Stimulated activated CD4-positive, alpha-beta T cell treated with anti-CD3 and anti-CD28 coated beads, Interleukin-2, amount 100 ng/mL, for 4 hours (primary cell): ENCODE results near the gene TAF15.

Source experiments
- DNase-seq: peaks from one replicate; pipeline ENCODE4 v3.0.0-alpha.2; 2020; ENCODE audit warnings: low read depth

Gene TAF15

DNA sequence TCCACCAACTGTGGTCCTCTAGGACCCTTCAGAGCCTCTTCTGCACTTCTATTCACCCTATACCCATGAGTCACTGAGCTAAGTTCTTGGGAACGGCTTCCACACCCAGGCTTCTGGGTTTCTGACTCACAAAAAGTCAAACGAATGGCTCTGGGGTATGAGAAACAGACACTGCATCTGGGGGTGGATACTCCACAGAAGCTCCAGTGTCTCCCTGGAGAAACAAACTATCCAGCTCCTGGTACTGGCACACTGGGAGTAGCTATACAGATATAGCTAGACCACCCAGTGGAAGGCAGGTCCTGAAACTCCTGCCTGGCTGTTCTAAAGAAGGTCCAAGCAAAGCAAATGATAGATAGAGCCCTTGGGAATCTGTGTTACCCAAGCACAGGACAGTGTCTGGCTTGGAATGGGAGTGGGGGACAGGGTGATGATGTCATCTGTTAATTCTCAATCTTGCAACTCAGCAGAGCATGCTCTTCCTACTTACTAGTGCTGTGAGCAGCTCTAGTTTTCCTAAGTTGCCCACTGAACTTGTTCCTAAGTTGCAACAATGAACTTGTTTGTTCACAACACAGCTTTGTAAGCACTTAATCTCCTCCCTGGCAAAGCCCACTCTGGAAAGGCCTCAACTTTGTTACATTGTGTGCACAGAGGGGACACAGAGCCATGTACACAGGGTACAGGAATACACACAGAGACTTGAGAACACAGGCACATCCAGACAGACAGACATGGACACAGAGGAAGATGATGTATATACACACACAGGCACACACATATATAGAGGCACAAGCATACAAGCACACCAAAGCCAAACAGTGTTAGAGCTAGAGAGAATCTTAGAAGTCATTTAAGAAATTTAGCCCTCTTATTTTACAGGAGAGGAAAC, 20.6 kb upstream of the TAF15 start:
- DNase-seq: no peak

- no peak for DNase-seq
Measured at GRCh38 chr17:35790841-35791240, 18.4 kb upstream of the TAF15 start.

DNA sequence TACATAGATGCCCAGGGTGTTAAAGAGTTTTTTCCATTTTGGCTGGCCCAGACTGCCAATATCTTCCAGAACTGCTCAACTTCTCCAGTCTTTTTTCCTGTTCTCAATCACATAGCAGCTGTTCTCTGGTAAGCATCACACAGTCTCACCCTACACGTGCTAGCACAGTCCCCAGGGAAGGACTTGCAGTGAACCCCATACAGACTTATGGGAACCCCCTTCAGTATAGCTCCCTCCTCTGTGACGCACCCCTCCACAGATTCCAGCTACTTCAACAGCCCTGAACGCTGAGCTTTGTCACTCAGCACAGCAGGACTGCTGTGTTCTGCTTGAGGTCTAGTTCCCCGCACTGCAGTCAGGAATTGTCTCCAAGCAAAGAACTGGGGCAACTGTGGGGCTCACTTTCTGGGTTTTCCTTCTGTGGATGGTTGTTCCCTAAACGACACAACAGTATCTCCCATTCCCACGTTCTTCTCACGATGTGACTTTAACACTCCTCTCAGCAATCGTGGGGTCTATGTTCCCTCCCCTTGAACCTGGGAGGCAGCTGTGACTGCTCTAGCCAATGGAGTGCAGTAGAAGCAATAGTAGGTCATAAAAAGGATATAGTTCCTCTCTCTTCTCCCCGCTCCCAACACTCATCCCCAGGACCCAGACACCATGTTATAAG, 17.5 kb upstream of the TAF15 start:
- DNase-seq: no peak

GRCh38 chr17:35793257-35793656, 16.0 kb upstream of the TAF15 start:
- no peak for DNase-seq

DNA sequence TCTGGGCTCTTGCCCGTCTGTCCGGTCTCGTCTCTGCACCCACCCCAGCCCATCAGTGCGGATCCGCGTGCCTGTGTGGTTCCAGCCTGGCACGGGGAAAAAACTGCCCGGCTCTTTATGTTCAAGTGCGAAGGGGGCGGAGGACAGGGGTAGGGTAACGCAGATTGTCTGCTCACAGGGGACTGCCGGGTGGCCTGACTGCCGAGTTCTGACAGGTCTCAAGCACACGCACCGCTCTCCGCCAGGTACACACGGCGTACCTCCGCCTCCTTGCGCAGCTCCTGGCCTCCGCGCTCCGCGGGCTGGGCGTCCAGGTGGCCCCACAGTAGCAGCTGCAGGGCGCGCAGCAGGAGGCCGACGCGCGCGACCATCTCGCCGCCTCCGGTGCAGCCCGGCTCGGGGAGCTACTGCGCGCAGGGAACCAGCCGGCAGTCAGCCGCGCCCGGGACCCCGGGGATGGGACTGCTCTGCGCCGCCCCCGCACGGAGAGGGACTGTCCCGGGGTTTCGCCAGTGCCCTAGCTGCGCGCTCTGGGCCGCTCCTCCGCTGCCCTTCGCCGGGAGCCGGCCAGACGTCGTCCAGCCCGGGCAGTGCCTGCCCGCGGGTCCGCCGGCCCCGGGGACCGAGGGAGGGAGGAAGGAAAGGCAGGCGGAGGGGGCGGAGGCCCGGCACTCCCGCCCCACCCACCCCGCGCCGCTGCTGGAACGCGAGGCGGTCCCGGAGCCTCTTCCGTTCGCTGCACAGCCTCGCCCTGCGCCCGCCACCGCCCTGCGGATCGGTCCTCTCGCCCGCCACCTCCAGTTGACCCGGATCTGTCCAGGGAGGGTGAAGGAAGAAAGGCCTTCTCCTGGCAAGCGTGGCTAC, 14.0 kb upstream of the TAF15 start, which contains the start of gene MMP28:
MMP28 (minus strand) TSS at position 635 of the 864 bp plus-strand sequence; CDS start at position 371, 264 bp downstream.
- no peak for DNase-seq

- no peak for DNase-seq
Measured at GRCh38 chr17:35795871-35796265, 13.4 kb upstream of the TAF15 start.

DNA sequence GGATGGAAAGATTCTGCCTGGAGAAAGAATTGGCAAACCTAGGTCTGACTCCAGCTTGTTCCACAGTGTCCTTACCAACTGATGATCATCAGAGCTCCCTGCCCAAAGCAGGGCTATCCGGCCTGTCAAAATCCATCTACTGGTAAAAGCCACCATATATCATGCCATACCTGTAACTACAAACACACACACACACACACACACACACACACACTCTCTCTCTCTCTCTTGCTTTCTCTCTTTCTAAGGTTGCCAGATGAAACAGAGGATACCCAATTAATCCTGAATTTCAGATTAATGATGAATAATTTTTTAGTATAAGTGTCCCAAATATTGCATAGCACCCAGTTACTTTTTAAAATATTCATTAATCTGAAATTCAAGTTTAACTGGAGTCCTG, 12.3 kb upstream of the TAF15 start:
- no peak for DNase-seq

DNA sequence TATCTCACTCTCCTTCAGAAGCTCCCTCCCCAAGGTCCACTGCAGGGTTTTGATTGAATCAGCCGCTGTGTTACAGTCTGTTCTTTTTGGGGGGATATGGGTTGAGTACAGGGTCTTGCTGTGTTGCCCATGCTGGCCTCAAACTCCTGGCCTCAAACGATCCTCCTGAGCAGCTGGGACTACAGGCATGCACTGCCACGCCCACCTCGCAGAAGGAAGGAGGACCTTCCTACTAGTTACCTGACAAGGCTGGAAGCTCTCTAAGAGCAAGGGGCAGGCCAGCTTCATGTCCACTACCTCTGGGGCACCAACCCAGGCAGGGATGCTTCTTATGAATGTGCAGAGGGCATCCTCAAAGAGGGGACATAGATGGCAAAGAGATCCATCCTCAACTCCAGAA, 11.9 kb upstream of the TAF15 start:
- DNase-seq: no peak

- no peak for DNase-seq
Measured at GRCh38 chr17:35797918-35798317, 11.4 kb upstream of the TAF15 start.

- DNase-seq: no peak
Measured at GRCh38 chr17:35799942-35800341, 9.3 kb upstream of the TAF15 start.

- DNase-seq: no peak
Measured at GRCh38 chr17:35801583-35802224, 7.6 kb upstream of the TAF15 start.

DNA sequence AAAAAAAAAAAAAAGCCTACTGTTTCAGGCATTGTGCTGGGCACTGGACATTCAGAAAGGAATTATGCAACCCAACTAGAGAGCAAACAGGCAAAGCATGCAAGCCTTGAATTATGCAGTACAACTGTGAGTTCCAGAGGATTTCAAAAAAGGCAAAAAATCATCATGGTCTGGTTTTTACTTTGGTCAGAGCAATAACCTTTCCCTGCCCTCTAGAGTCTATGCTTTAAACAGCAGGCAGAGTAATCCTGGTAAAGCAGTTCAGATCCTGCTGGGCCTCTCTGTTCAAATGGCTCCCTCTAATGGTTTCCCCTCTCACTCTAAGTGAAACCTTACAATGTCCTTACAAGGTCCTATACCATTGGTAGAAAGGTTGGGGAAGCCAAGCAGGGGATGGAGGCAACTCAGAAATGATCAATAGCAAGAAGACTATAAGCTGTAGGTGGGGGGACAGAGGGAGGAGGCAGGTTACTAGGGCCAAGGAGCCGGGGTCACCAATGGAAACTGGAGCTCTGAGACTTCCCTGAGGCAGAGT, 4.6 kb upstream of the TAF15 start:
- DNase-seq: no peak

DNA sequence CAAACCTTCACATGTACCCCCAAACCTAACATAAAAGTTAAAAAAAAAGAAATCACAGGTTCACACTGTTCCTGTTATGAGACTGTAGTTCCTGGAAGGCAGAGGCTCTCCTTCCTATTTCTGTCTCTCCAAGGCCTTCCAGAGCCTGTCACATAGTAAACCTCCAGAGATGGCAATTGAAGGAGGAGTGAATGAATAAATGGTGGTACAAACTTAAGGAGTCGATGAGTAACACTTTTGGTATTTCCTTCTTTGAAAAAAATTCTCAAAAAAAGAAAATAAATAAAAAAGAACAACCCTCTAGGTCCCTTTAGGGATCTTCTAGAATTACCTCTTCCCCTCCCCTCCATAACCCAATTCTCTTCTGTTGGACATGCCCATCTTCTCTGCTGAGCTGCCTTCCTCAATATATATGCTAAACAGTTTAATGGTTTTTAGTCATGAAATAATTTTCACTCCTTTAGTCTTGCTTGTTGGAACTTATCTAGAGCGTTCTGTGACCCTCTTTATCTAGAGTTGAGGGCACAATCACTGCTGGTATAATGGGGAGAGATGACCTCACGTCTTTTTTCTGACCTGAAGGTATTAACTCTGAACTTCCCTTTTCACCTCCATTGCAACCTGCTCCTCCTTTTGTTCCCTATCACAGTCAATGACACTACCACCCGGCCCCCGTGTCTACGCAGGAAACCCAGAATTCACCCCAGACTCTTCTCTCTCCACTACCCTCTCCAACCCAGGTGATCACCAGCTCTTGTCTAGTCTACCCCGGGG, 1.7 kb upstream of the TAF15 start:
- DNase-seq: no peak

DNA sequence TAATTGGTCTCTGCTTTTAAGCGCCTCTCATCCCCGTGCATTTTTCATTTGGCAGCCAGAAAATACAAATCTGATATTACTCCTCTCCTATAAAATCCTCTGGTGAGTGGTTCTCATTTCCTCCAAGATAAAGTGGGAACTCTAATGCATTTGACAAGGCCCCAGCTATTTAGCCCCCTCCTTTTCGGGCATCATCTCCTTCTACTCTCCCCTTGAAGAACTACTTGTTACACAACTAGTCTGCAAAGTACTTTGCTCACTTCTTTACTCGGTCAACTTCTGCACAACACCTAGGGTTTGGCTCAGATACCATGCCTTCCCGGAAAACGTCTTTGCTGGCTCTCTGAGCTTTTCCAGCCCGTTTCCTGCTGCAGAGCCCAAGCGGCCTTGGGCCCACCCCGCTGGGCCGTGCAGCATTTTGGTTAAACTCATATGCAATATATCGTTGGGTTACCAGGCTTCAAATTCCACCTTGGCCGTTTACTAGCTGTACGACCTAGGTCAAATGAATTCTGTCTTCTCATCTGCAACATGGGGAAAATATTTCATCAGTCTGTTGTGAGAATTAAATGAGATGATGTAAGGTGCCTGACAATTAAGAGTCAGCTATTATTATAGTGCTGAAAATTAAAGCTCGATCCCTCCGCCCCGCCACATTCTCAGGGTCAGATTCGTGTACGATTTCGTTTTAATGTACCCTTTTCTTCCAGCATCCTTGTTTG, 883 bp upstream of the TAF15 start:
- DNase-seq: no peak

- DNase-seq: no peak
Measured at GRCh38 chr17:35809855-35810461, 674 bp downstream of the TAF15 start.

- no peak for DNase-seq
Measured at GRCh38 chr17:35811759-35812158, 2.5 kb downstream of the TAF15 start.

DNA sequence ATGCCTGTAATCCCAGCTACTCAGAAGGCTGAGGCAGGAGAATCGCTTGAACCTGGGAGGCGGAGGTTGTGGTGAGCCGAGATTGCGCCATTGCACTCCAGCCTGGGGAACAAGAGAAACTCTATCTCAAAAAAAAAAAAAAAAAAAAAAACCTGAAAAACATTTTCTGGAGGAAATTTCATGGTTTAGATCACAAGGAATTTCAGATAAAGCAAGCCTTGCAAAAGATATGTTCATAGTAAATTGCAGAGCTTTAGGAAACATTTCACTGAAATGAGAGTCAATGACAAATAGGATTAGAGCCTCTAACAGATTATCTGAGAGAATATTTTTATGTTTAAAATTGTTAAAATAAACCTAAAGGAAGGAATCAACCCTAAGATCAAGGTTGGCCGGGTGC, 3.2 kb downstream of the TAF15 start:
- DNase-seq: no peak

DNA sequence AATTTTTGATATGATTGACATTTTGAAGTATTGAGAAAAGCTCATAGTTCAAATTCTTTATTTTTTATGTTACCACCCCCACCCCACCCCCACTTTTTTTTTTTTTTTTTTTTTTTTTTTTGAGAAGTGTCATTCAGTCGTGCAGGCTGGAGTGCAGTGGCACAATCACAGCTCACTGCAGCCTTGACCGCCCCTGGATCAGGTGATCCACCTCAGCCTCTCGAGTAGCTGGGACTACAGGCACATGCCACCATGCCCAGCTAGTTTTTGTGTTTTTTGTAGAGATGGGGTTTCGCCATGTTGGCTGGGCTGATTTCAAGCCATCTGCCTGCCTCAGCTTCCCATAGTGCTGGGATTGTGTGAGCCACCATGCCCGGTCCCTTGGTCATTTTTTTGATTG, 7.4 kb downstream of the TAF15 start:
- no peak for DNase-seq

GRCh38 chr17:35817196-35817595, 7.9 kb downstream of the TAF15 start:
- no peak for DNase-seq

DNA sequence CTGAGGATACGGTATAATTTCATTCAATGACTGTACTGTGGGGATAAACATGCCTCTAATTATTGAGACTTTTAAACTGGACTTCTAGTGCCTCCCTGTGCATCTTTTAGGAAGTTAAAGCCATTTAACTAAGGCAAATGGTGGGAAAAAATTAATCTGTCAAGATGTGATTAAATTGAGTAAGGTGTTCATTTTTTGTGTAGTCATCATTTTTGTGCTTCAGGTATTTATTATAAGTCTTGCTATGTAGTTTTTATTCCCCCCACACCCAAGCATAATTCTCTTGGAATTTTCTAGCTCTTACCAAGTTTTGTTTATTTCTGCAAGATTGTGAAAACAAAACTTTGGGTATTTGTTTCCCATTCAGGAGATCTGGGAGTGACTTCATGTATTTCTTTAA, 10.2 kb downstream of the TAF15 start:
- DNase-seq: no peak
